GM12878 (cell line): ENCODE measurements around the gene SLC44A4. TPM values are rescaled to one million over a fixed set of nuclear protein-coding genes. Genes with fewer than 3 reads are reported as not detected.

Experiments
- ATAC-seq: fragments of 200-7000 bp; cut with Tn5 transposase; 3 replicates; pipeline ENCODE4 v1.9.1; 2020; ENCODE audit warnings: mild to moderate bottlenecking, moderate library complexity
- BruUV-seq: library from RNA; stranded (reverse); fragments of 400-500 nt; replicated peaks from 2 replicates; lab custom pipeline; 2021; lab: Mats Ljungman, UMichigan
- CTCF ChIA-PET: fragments of 300-600 bp; sonication (Branson Sonifier 250); formaldehyde crosslinking; extraction: SDS; loops from one replicate; lab custom pipeline; 2021; ENCODE audit warnings: inconsistent platforms; lab: Yijun Ruan, JAX
- POLR2A ChIA-PET: fragments of 350-600 bp; formaldehyde crosslinking; extraction: SDS; loops from one replicate; lab custom pipeline; 2021; ENCODE audit warnings: inconsistent platforms; lab: Charles Lee
- RAD21 ChIA-PET: fragments of 300-600 bp; sonication (Branson Sonifier 250); formaldehyde crosslinking; loops from one replicate; lab custom pipeline; 2023; ENCODE audit warnings: antibody characterized with exemption; ENCODE audit not compliant: unreplicated experiment; lab: Charles Lee
- SMC1A ChIA-PET: fragments of 300-600 bp; sonication (Branson Sonifier 250); formaldehyde crosslinking; loops from one replicate; lab custom pipeline; 2023; ENCODE audit not compliant: unreplicated experiment, uncharacterized antibody; lab: Charles Lee
- DNase-seq: peaks from one replicate; pipeline ENCODE4 v3.0.0-alpha.2; 2011; ENCODE audit warnings: low read depth, low spot score
- FAIRE-seq: peaks from 3 replicates; lab custom pipeline; 2011; peaks lifted over from hg19 to GRCh38; lab: Jason Lieb, UNC
- H2AFZ ChIP-seq: 2 replicates; pipeline ENCODE4 v1.6.0; 2011; ENCODE audit warnings: low read depth, low read length, control low read depth; ENCODE audit not compliant: control insufficient read depth
- H3K27ac ChIP-seq: 2 replicates; pipeline ENCODE4 v1.5.1; 2011; ENCODE audit warnings: control low read depth; ENCODE audit not compliant: control insufficient read depth, insufficient read depth
- H3K27me3 ChIP-seq, 2 experiments: replicated peaks in 1 of 2; 2 replicates each; pipeline versions ENCODE4 v1.6.0 to v1.6.1; 2011; ENCODE audit warnings: low read length in 1 of 2; ENCODE audit not compliant: control insufficient read depth in 2 of 2, insufficient read depth in 2 of 2
- H3K36me3 ChIP-seq, 2 experiments: 2 replicates each; pipeline ENCODE4 v1.5.1; 2011; ENCODE audit warnings: low read length in 1 of 2; ENCODE audit not compliant: control insufficient read depth in 2 of 2, insufficient read depth in 2 of 2
- H3K4me1 ChIP-seq: 2 replicates; pipeline ENCODE4 v1.6.1; 2011; ENCODE audit warnings: mild to moderate bottlenecking, low read length, moderate library complexity, mixed read lengths; ENCODE audit not compliant: control insufficient read depth, insufficient read depth
- H3K4me2 ChIP-seq: 2 replicates; pipeline ENCODE4 v1.6.0; 2011; ENCODE audit warnings: control low read depth; ENCODE audit not compliant: control insufficient read depth, insufficient read depth
- H3K4me3 ChIP-seq: fragments of 200-600 bp; sonication (generic); 2 replicates; pipeline ENCODE4 v1.5.1; 2016
- H3K79me2 ChIP-seq: 2 replicates; pipeline ENCODE4 v1.6.0; 2011; ENCODE audit warnings: low read length; ENCODE audit not compliant: control insufficient read depth, insufficient read depth
- H3K9ac ChIP-seq: 2 replicates; pipeline ENCODE4 v1.8.0; 2011; ENCODE audit warnings: low read length, control low read depth, mixed read lengths; ENCODE audit not compliant: control insufficient read depth, insufficient read depth
- H3K9me3 ChIP-seq: replicated peaks from 3 replicates; pipeline ENCODE4 v1.5.1; 2011; ENCODE audit warnings: mild to moderate bottlenecking, low read length; ENCODE audit not compliant: control insufficient read depth, insufficient read depth
- H4K20me1 ChIP-seq: 2 replicates; pipeline ENCODE4 v1.6.0; 2011; ENCODE audit not compliant: control insufficient read depth, insufficient read depth
- BMI1 ChIP-seq: fragments of 450-650 bp; IDR thresholded peaks from 2 replicates; pipeline ENCODE4 v1.6.1; 2016; ENCODE audit warnings: mild to moderate bottlenecking, moderate library complexity, borderline replicate concordance
- EGR1 ChIP-seq, 2 experiments: IDR thresholded peaks; 1 replicate in 1 of 2; 2 replicates in 1 of 2; pipeline ENCODE4 v1.6.1; 2011 to 2012; ENCODE audit warnings: low read depth in 2 of 2, low read length in 2 of 2, borderline replicate concordance in 1 of 2, mild to moderate bottlenecking in 1 of 2, moderate library complexity in 1 of 2
- FOXK2 ChIP-seq: fragments of 450-650 bp; IDR thresholded peaks from 2 replicates; pipeline ENCODE4 v1.6.1; 2017; ENCODE audit warnings: mild to moderate bottlenecking, moderate library complexity
- MEF2A ChIP-seq: IDR thresholded peaks from 2 replicates; pipeline ENCODE4 v1.6.1; 2011; ENCODE audit warnings: low read depth, mild to moderate bottlenecking, low read length, moderate library complexity; ENCODE audit not compliant: insufficient read depth
- NFIC ChIP-seq: IDR thresholded peaks from 2 replicates; pipeline ENCODE4 v1.6.1; 2012; ENCODE audit warnings: low read depth, mild to moderate bottlenecking, inconsistent platforms, low read length, moderate library complexity
- NFYB ChIP-seq: IDR thresholded peaks from 2 replicates; pipeline ENCODE4 v1.6.1; 2011; ENCODE audit warnings: low read depth, mild to moderate bottlenecking, low read length, improper control_type of control experiment, moderate library complexity; ENCODE audit not compliant: insufficient read depth
- SUPT20H ChIP-seq: IDR thresholded peaks from 2 replicates; pipeline ENCODE4 v1.6.1; 2011; ENCODE audit warnings: low read depth, mild to moderate bottlenecking, low read length, moderate library complexity, borderline replicate concordance; ENCODE audit not compliant: control insufficient read depth
- TCF12 ChIP-seq: IDR thresholded peaks from 2 replicates; pipeline ENCODE4 v1.6.1; 2011; ENCODE audit warnings: low read depth, mild to moderate bottlenecking, low read length
- TCF3 ChIP-seq: IDR thresholded peaks from 2 replicates; pipeline ENCODE4 v1.6.1; 2012; ENCODE audit warnings: low read depth, mild to moderate bottlenecking, low read length, borderline replicate concordance; ENCODE audit not compliant: insufficient read depth
- ZZZ3 ChIP-seq: IDR thresholded peaks from 2 replicates; pipeline ENCODE4 v1.6.1; 2011; ENCODE audit warnings: low read depth; ENCODE audit not compliant: control insufficient read depth, insufficient read length
- WGBS: methylation state at CpG from one replicate; pipeline ENCODE4 v1.1.6; 2016; ENCODE audit warnings: low lambda C conversion rate; ENCODE audit not compliant: insufficient replicate concordance, insufficient coverage; ENCODE audit errors: missing lambda C conversion rate; 5-methylcytosine and 5-hydroxymethylcytosine counted together
- in situ Hi-C: fragments of 300-500 bp; cut with MboI; formaldehyde crosslinking; loops from 9 replicates; pipeline ENCODE4 v1.14.3; 2018; ENCODE audit warnings: mixed read lengths
- intact Hi-C: fragments of 100-400 bp; cut with micrococcal nuclease; formaldehyde crosslinking; loops from one replicate; pipeline ENCODE4 v1.14.2; 2022; ENCODE audit not compliant: unreplicated experiment
- polyA plus RNA-seq, 11 experiments: library from polyadenylated mRNA; depleted of rRNA in 4 of 11; unstranded in 6 of 11; stranded (reverse) in 5 of 11; fragments of >200 nt; fragmentation: Nextera tagmentation in 4 of 11; fragmentation: Illumina TruSeq in 1 of 11; extraction: Ambion mirVana in 4 of 11; extraction: Trizol in 1 of 11; gene quantifications; 1 replicate in 1 of 11; 2 replicates in 10 of 11; pipeline versions ENCODE4 v1.2.1 to v1.2.3, GENCODE V29; 2011 to 2016; ENCODE audit warnings: inconsistent platforms in 2 of 11, missing spikeins in 2 of 11, low read depth in 1 of 11
- total RNA-seq, 4 experiments: library from RNA; depleted of rRNA in 3 of 4; stranded (reverse); fragments of >200 nt in 3 of 4; fragmentation: Illumina TruSeq in 1 of 4; extraction: Trizol in 1 of 4; gene quantifications; 2 replicates each; pipeline versions ENCODE4 v1.2.1 to v1.2.3, GENCODE V29; 2013 to 2021

Gene SLC44A4
- total and polyA plus RNA-seq, 10 of the 15 experiments (the other 5 are each of a cell fraction or from before 2014, with no cell fraction given): 0.04 to 0.24 (median 0.15) TPM; not detected in 3

DNA sequence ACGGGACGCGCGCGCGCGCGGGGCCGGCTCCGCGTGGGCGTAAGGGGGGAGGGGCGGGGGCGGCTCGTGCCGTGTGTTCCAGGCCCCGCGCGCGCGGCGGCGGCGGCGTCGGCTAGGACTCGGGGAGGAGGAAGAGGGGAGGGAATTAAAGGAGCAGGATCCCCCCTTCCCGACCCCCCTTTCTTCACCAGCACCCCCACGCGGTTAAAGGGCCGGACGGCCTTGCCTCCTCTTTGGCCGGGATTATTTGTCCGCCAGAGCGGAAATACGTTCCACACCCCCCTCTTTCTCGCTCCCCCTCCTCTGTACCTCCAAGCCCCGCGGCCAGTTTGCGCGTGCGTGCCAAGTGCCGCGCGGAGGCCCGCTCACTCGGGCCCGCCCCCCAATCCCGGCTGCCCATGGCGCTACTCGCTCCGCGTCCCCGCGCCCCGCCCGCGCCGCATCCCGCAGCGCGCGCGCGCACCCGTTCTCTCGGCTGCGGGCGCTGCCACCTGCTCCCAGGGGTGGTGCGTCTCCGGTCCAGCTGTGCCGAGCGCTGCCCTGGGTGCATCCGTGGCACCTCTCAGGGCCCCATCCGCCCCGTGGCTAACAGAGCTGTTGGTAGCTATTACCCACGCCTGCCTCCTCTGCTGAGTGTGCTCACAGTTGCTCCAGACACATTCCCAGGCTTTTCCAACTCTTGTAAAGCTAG lies 23.3 kb upstream of the SLC44A4 start, which contains the start of gene ZBTB12 (continued):
- TF ChIP-seq NFIC: no peak

DNA sequence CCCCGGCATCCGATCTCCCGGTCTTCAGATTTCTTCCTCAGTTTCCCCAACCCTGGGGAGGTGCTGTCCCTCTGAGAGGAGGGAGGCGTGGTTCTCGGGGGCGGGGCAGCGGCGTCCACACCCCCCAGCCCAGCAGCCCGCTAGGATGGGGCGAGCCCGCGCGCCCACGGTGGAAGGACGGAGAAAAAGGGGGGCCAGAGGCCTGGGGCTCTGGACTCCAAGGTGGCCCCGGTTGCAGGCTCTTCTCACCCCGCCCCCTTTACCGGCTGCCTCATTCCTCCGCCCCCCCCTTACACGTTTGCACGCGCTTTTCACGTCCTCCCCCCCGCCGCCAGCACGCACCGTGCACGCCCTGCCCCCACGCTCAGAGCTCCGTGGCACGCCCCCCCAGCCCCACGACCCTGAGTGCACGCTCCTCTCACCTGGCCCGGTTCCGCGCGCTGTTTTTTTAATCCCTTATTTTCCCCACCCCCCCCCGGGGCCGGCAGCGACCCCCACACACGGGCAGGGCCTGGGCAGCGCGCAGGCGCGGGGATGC lies 22.7 kb upstream of the SLC44A4 start:
- in situ Hi-C loops (no loop called here), intact Hi-C loops (loop anchor here (10.0 kb wide), 1 partner anchor 357 kb away; the partner anchor contains the start of genes ATP6V1G2, DDX39B and NFKBIL1)
- BruUV-seq: TSS peak; percentile 62
- Histone ChIP-seq H3K4me3 (peak overlapping the region; percentile 89), H3K9ac (no peak overlapping the region; the same call in 1 of the 2 replicates), H3K9me3 (no peaks in the 10 kb centered on the region), H3K79me2 (peaks cover 12% of the 10 kb centered on the region), H3K27ac (peak overlapping the region; percentile 49; the same call in 1 of the 2 replicates), H2AFZ (no peak overlapping the region), H3K36me3 (no peaks in the 10 kb centered on the region; a peak in 1 of 4 replicates), H3K27me3 (no peaks in the 10 kb centered on the region), H3K4me1 (peaks cover 14% of the 10 kb centered on the region), H4K20me1 (no peaks in the 10 kb centered on the region), H3K4me2 (peak overlapping the region; percentile 94)
- DNase-seq (no peak), FAIRE-seq (no peak), ATAC-seq (peak; percentile 6)
- ChIA-PET RAD21 (interaction anchor here (0.6 kb wide), 1 partner anchor 241 kb away, joined by 3 read pairs; the partner anchor contains the start of gene C6orf47), SMC1A (no interaction called here), POLR2A (interaction anchor here (0.6 to 1.9 kb wide), 3 partner anchors 39 to 359 kb away, joined by 5 to 8 read pairs (median 8); partner anchors contain the start of genes DXO and NEU1), CTCF (interaction anchor here (1.7 kb wide), 1 partner anchor 51 kb away, joined by 4 read pairs; no protein-coding TSS in a partner anchor)
- 3% methylated on average over 29 of the region's 45 CpGs for WGBS
- TF ChIP-seq TCF3 (no peak), BMI1 (no peak), EGR1 (IDR thresholded peaks at IDR 0.05; ENCODE audit: borderline replicate concordance in 1 of 2, low read depth in 2 of 2, low read length in 2 of 2) (peak in 1 of 2 experiments; percentile 26; a peak in 1 of 3 replicates), TCF12 (0 out of 2 replicates have a peak, but pooled peaks have one; percentile 7), NFYB (no peak), FOXK2 (no peak), MEF2A (no peak), ZZZ3 (no peak), SUPT20H (no peak)
